Spleen (tissue), 11 donors: Measurements from ENCODE around the gene CIT. TPM values are rescaled to one million over a fixed set of nuclear protein-coding genes. Genes with fewer than 3 reads are reported as not detected.

Source experiments
- DNase-seq: peaks from one replicate; pipeline ENCODE4 v3.0.0-alpha.2; 2020
- H3K27ac ChIP-seq, 8 donors: fragments of 200-600 bp; sonication (generic) in 7 of 8; 1 replicate in 4 of 8; 2 replicates in 4 of 8; pipeline versions ENCODE4 v1.5.0 to v1.8.0; 2016 to 2021; ENCODE audit warnings: inconsistent platforms in 4 of 8, mild to moderate bottlenecking in 4 of 8, moderate library complexity in 1 of 8
- H3K27me3 ChIP-seq, 7 donors: fragments of 200-600 bp; sonication (generic) in 6 of 7; replicated peaks in 1 of 7; 1 replicate in 4 of 7; 2 replicates in 3 of 7; pipeline versions ENCODE4 v1.5.0 to v1.8.0; 2016 to 2021; ENCODE audit warnings: inconsistent platforms in 3 of 7, mild to moderate bottlenecking in 1 of 7
- H3K36me3 ChIP-seq, 6 donors: fragments of 200-600 bp; sonication (generic) in 5 of 6; 1 replicate in 4 of 6; 2 replicates in 2 of 6; pipeline versions ENCODE4 v1.5.0 to v1.8.0; 2016 to 2021; ENCODE audit warnings: inconsistent platforms in 2 of 6
- H3K4me1 ChIP-seq, 6 donors: fragments of 200-600 bp; sonication (generic) in 5 of 6; 1 replicate in 3 of 6; 2 replicates in 3 of 6; pipeline versions ENCODE4 v1.5.0 to v1.8.0; 2016 to 2021; ENCODE audit warnings: inconsistent platforms in 3 of 6
- H3K4me3 ChIP-seq, 8 donors: fragments of 200-600 bp; sonication (generic) in 7 of 8; 1 replicate in 4 of 8; 2 replicates in 4 of 8; pipeline versions ENCODE4 v1.5.0 to v1.8.0; 2016 to 2021; ENCODE audit warnings: inconsistent platforms in 4 of 8, mild to moderate bottlenecking in 4 of 8, moderate library complexity in 2 of 8
- H3K9me3 ChIP-seq, 8 donors: fragments of 200-600 bp; sonication (generic) in 7 of 8; 1 replicate in 4 of 8; 2 replicates in 4 of 8; pipeline versions ENCODE4 v1.5.0 to v1.8.0; 2016 to 2021; ENCODE audit warnings: inconsistent platforms in 4 of 8
- POLR2A ChIP-seq, 3 donors: fragments of 450-650 bp; IDR thresholded peaks; one replicate each; pipeline ENCODE4 v1.5.1; 2017; ENCODE audit warnings: antibody characterized with exemption in 3 of 3, mild to moderate bottlenecking in 1 of 3
- POLR2AphosphoS5 ChIP-seq, 3 donors: sonication (generic); formaldehyde crosslinking; IDR thresholded peaks; one replicate each; pipeline ENCODE4 v1.5.1; 2017; ENCODE audit warnings: antibody characterized with exemption in 3 of 3
- WGBS, 5 donors: extraction: QIAGEN DNeasy Blood & Tissue Kit in 3 of 5; methylation state at CpG; one replicate each; pipeline versions ENCODE4 v1.1.5 to v1.1.7; 2013 to 2018; 5-methylcytosine and 5-hydroxymethylcytosine counted together
- intact Hi-C: fragments of 100-400 bp; cut with DNase I; formaldehyde crosslinking; loops from one replicate; pipeline ENCODE4 v1.15.0; 2023; ENCODE audit warnings: low total_unique reads
- polyA plus RNA-seq, 3 donors: library from polyadenylated mRNA; stranded (reverse); fragments of 200-250 nt; gene quantifications; one replicate each; pipeline ENCODE4 v1.2.1, GENCODE V29; 2013
- total RNA-seq, 7 donors: library from RNA; depleted of rRNA in 3 of 7; stranded (reverse); fragments of >200 nt in 3 of 7; fragmentation: NEBNext Ultra II Directional in 4 of 7; extraction: Animal tissue kit (Norgen Biotek cat#: 25700) in 4 of 7; gene quantifications; one replicate each; pipeline versions ENCODE4 v1.1.0 to v1.2.1, GENCODE V29; 2016 to 2021
- TF ChIP-seq, protein P1 (sequence below), 11 experiments: fragments of 200-600 bp in 7 of 11; fragments of 450-650 bp in 4 of 11; sonication (generic) in 4 of 11; IDR thresholded peaks in 8 of 11; conservative IDR thresholded peaks in 3 of 11; 1 replicate in 7 of 11; 2 replicates in 4 of 11; pipeline versions ENCODE4 v1.4.0 to v1.8.0; 2016 to 2021; ENCODE audit warnings: antibody characterized with exemption in 11 of 11, inconsistent platforms in 4 of 11, mild to moderate bottlenecking in 1 of 11
- donor health status: healthy with polysubstance abuse.
- donor health status: DM: no; HTN: no; CAD: no; lungs with moderate emphysema.
- donor health status: DM: no; HTN: no; CAD: no.
- donor health status: Bipolar disorder and iron deficiency.
- donor health status: healthy.
- donor health status: DM: no; HTN: no; CAD: no.
- donor health status: DM: yes; HTN: yes; CAD: no.

Gene CIT
- total and polyA plus RNA-seq, 10 donors: 1.9 to 54.3 (median 24.5) TPM

GRCh38 chr12:119652665-119653064 lies 224.5 kb downstream of the CIT start:
- Histone ChIP-seq H3K9me3 (peaks cover 0 to 33% (median 29%) of the 10 kb centered on the region in 8 donors), H3K4me1 (no peaks in the 10 kb centered on the region), H3K36me3 (no peaks in the 10 kb centered on the region), H3K27ac (no peak overlapping the region), H3K4me3 (no peak overlapping the region), H3K27me3 (peaks cover 0 to 4% (median 0%) of the 10 kb centered on the region in 7 donors)
- intact Hi-C loops: no loop called here
- TF ChIP-seq POLR2AphosphoS5 (IDR thresholded peaks at IDR 0.05) (no peak), POLR2A (IDR thresholded peaks at IDR 0.05) (no peak)
- TF ChIP-seq, protein P1, sequence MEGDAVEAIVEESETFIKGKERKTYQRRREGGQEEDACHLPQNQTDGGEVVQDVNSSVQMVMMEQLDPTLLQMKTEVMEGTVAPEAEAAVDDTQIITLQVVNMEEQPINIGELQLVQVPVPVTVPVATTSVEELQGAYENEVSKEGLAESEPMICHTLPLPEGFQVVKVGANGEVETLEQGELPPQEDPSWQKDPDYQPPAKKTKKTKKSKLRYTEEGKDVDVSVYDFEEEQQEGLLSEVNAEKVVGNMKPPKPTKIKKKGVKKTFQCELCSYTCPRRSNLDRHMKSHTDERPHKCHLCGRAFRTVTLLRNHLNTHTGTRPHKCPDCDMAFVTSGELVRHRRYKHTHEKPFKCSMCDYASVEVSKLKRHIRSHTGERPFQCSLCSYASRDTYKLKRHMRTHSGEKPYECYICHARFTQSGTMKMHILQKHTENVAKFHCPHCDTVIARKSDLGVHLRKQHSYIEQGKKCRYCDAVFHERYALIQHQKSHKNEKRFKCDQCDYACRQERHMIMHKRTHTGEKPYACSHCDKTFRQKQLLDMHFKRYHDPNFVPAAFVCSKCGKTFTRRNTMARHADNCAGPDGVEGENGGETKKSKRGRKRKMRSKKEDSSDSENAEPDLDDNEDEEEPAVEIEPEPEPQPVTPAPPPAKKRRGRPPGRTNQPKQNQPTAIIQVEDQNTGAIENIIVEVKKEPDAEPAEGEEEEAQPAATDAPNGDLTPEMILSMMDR (IDR thresholded peaks at IDR 0.05 in 8 of 11, conservative IDR thresholded peaks at IDR 0.05 in 3 of 11): no peak
- 54 to 75% (median 63%) methylated on average over 3 of the region's 3 CpGs for WGBS, 5 donors
- no peak for DNase-seq

GRCh38 chr12:119649202-119649808 lies 227.8 kb downstream of the CIT start:
- 68 to 77% (median 69%) methylated on average over 4 of the region's 4 CpGs for WGBS, 5 donors
- Histone ChIP-seq H3K4me3 (no peak overlapping the region), H3K27ac (no peak overlapping the region), H3K27me3 (peaks cover 0 to 4% (median 0%) of the 10 kb centered on the region in 7 donors), H3K9me3 (peaks cover 0 to 28% (median 25%) of the 10 kb centered on the region in 8 donors), H3K36me3 (no peaks in the 10 kb centered on the region), H3K4me1 (no peaks in the 10 kb centered on the region)
- intact Hi-C loops: no loop called here
- TF ChIP-seq, protein P1 (IDR thresholded peaks at IDR 0.05 in 8 of 11, conservative IDR thresholded peaks at IDR 0.05 in 3 of 11): peak in 9 of 11 experiments; percentile 31 to 70 (median 62)
- TF ChIP-seq POLR2AphosphoS5 (IDR thresholded peaks at IDR 0.05): no peak
- DNase-seq: no peak

DNA sequence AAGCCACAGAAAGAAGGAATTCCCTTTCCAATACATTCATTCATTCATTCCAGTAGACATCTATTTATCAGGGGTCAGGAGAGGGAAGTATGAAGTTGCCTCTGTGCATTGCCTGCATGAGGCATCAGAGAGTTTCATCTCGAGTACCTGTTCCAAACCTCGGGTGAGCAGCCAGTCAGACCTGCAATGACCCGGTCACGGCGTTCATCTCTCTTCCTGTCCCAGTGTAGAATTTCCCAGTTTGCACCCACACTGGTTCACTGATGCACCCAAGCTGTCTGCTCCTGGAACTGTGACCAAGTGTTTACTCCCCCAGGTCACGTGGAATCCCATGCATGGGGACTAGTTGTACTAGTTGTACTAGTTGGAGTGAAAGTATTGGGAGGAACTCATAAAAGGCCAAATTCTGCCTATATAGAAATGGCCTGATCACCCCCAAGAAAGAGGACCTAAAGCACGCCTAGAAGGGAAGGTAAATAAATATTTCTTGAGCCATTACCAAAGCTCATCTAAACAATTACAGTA lies 231.5 kb downstream of the CIT start:
- no peaks in the 10 kb centered on the region for H3K36me3 ChIP-seq
- H3K4me3 ChIP-seq: no peak overlapping the region
- no peak overlapping the region for H3K27ac ChIP-seq
- intact Hi-C loops: no loop called here
- H3K4me1 ChIP-seq: no peaks in the 10 kb centered on the region
- H3K27me3 ChIP-seq: peaks cover 0 to 12% (median 0%) of the 10 kb centered on the region in 7 donors
- 84 to 91% (median 88%) methylated on average over 7 of the region's 7 CpGs for WGBS, 5 donors
- no peak for DNase-seq
- TF ChIP-seq POLR2AphosphoS5 (IDR thresholded peaks at IDR 0.05) (no peak), POLR2A (IDR thresholded peaks at IDR 0.05) (no peak)
- TF ChIP-seq, protein P1 (IDR thresholded peaks at IDR 0.05 in 8 of 11, conservative IDR thresholded peaks at IDR 0.05 in 3 of 11): no peak
- no peaks in the 10 kb centered on the region for H3K9me3 ChIP-seq

- no peaks in the 10 kb centered on the region for H3K9me3 ChIP-seq
- intact Hi-C loops: no loop called here
- H3K27me3 ChIP-seq: peaks cover 0 to 12% (median 0%) of the 10 kb centered on the region in 7 donors
- 86 to 92% (median 90%) methylated on average over 3 of the region's 3 CpGs for WGBS, 5 donors
- DNase-seq: no peak
- H3K4me1 ChIP-seq: no peaks in the 10 kb centered on the region
- TF ChIP-seq POLR2A (IDR thresholded peaks at IDR 0.05) (no peak), POLR2AphosphoS5 (IDR thresholded peaks at IDR 0.05) (no peak)
- TF ChIP-seq, protein P1 (IDR thresholded peaks at IDR 0.05 in 8 of 11, conservative IDR thresholded peaks at IDR 0.05 in 3 of 11): no peak
- H3K36me3 ChIP-seq: no peaks in the 10 kb centered on the region
- no peak overlapping the region for H3K27ac ChIP-seq
- no peak overlapping the region for H3K4me3 ChIP-seq
Observed at GRCh38 chr12:119644930-119645329, 232.2 kb downstream of the CIT start.
